Upper lobe of left lung (tissue), 6 donors: ENCODE data around the gene NDUFV3. TPM values are rescaled to one million over a fixed set of nuclear protein-coding genes. Genes with fewer than 3 reads are reported as not detected.

ENCODE experiments used
- ATAC-seq, 2 donors: fragments of 200-7000 bp; cut with Tn5 transposase; one replicate each; pipeline ENCODE4 v1.9.1; 2022; ENCODE audit warnings: mild to moderate bottlenecking in 2 of 2, moderate library complexity in 2 of 2; ENCODE audit not compliant: low FRiP score in 2 of 2
- DNase-seq, 2 donors: peaks; one replicate each; pipeline ENCODE4 v3.0.0-alpha.2; 2019 to 2020
- H3K27ac ChIP-seq, 4 donors: fragments of 200-600 bp; sonication (generic); one replicate each; pipeline ENCODE4 v1.5.1; 2016 to 2019
- H3K27me3 ChIP-seq, 4 donors: fragments of 200-600 bp; sonication (generic); one replicate each; pipeline ENCODE4 v1.5.1; 2017 to 2019
- H3K36me3 ChIP-seq, 4 donors: fragments of 200-600 bp; sonication (generic); one replicate each; pipeline ENCODE4 v1.5.1; 2016 to 2019
- H3K4me1 ChIP-seq, 4 donors: fragments of 200-600 bp; sonication (generic); one replicate each; pipeline ENCODE4 v1.5.1; 2018 to 2019
- H3K4me3 ChIP-seq, 4 donors: fragments of 200-600 bp; sonication (generic); one replicate each; pipeline ENCODE4 v1.5.1; 2017 to 2019; ENCODE audit warnings: mild to moderate bottlenecking in 2 of 4, moderate library complexity in 1 of 4
- H3K9me3 ChIP-seq, 4 donors: fragments of 200-600 bp; sonication (generic); one replicate each; pipeline ENCODE4 v1.5.1; 2018 to 2019
- CTCF ChIP-seq, 6 experiments: fragments of 450-650 bp in 4 of 6; fragments of 200-600 bp in 2 of 6; sonication (generic) in 2 of 6; IDR thresholded peaks; one replicate each; pipeline ENCODE4 v1.5.1; 2016 to 2019; ENCODE audit warnings: antibody characterized with exemption in 6 of 6
- EP300 ChIP-seq, 4 donors: sonication (generic); formaldehyde crosslinking; IDR thresholded peaks; one replicate each; pipeline ENCODE4 v1.5.1; 2017; ENCODE audit warnings: antibody characterized with exemption in 4 of 4, control low read depth in 2 of 4
- POLR2A ChIP-seq, 4 donors: fragments of 450-650 bp; IDR thresholded peaks; one replicate each; pipeline ENCODE4 v1.5.1; 2016 to 2017; ENCODE audit warnings: antibody characterized with exemption in 4 of 4, mild to moderate bottlenecking in 2 of 4
- POLR2AphosphoS5 ChIP-seq, 2 donors: sonication (generic); formaldehyde crosslinking; IDR thresholded peaks; one replicate each; pipeline ENCODE4 v1.5.1; 2017; ENCODE audit warnings: antibody characterized with exemption in 2 of 2
- WGBS, 2 donors: methylation state at CpG; one replicate each; pipeline ENCODE4 v1.1.5; 2017 to 2018; 5-methylcytosine and 5-hydroxymethylcytosine counted together
- total RNA-seq, 6 donors: library from RNA; depleted of rRNA in 4 of 6; stranded (reverse); fragments of >200 nt in 4 of 6; gene quantifications; one replicate each; pipeline versions ENCODE4 v1.1.0 to v1.2.1, GENCODE V29; 2016 to 2021
- donor health status: DM: no; HTN: no; CAD: no; lungs with moderate emphysema.
- donor health status: DM: no; HTN: yes; CAD: no; lungs with severe emphysema.

The NDUFV3 gene
- total RNA-seq, 6 donors from 2014 or later = 33.7 to 97.4 (median 44.9) TPM

- 97 to 100% methylated on average over 6 of the region's 6 CpGs for WGBS, 2 donors
- Histone ChIP-seq H3K36me3 (peaks cover 8 to 80% (median 61%) of the 10 kb centered on the region in 4 donors), H3K27me3 (no peaks in the 10 kb centered on the region), H3K4me3 (no peak overlapping the region), H3K9me3 (no peaks in the 10 kb centered on the region), H3K27ac (no peak overlapping the region), H3K4me1 (peaks cover 4 to 27% (median 7%) of the 10 kb centered on the region in 4 donors)
- TF ChIP-seq POLR2A (IDR thresholded peaks at IDR 0.05) (no peak), CTCF (IDR thresholded peaks at IDR 0.05) (no peak), POLR2AphosphoS5 (IDR thresholded peaks at IDR 0.05) (no peak), EP300 (IDR thresholded peaks at IDR 0.05) (no peak)
- ATAC-seq (no peak), DNase-seq (peak in 1 of 2 donors; percentile 50)
Observed at GRCh38 chr21:42859891-42860230, 33.2 kb upstream of the NDUFV3 start.

GRCh38 chr21:42860345-42860744, 32.8 kb upstream of the NDUFV3 start:
- Histone ChIP-seq H3K4me1 (peaks cover 4 to 32% (median 9%) of the 10 kb centered on the region in 4 donors), H3K27ac (no peak overlapping the region), H3K9me3 (no peaks in the 10 kb centered on the region), H3K36me3 (peaks cover 8 to 75% (median 56%) of the 10 kb centered on the region in 4 donors), H3K4me3 (no peak overlapping the region), H3K27me3 (no peaks in the 10 kb centered on the region)
- ATAC-seq (no peak), DNase-seq (peak in 1 of 2 donors; percentile 71)
- TF ChIP-seq EP300 (IDR thresholded peaks at IDR 0.05) = no peak
- TF ChIP-seq CTCF (IDR thresholded peaks at IDR 0.05) = no peak
- TF ChIP-seq POLR2AphosphoS5 (IDR thresholded peaks at IDR 0.05) = no peak
- no peak for TF ChIP-seq POLR2A (IDR thresholded peaks at IDR 0.05)
- 88 to 96% methylated on average over 7 to 16 of the region's 17 CpGs for WGBS, 2 donors

- no peak overlapping the region for H3K4me3 ChIP-seq
- H3K27ac ChIP-seq = peak overlapping the region in 1 of 4 donors; percentile 27
- no peak for ATAC-seq
- H3K36me3 ChIP-seq = peaks cover 8 to 71% (median 45%) of the 10 kb centered on the region in 4 donors
- no peaks in the 10 kb centered on the region for H3K9me3 ChIP-seq
- no peak for TF ChIP-seq EP300 (IDR thresholded peaks at IDR 0.05)
- no peak for TF ChIP-seq POLR2AphosphoS5 (IDR thresholded peaks at IDR 0.05)
- H3K27me3 ChIP-seq = no peaks in the 10 kb centered on the region
- peaks cover 4 to 32% (median 9%) of the 10 kb centered on the region in 4 donors for H3K4me1 ChIP-seq
- DNase-seq = no peak
- 73 to 91% methylated on average over 10 of the region's 10 CpGs for WGBS, 2 donors
Observed at GRCh38 chr21:42861311-42861847, 31.7 kb upstream of the NDUFV3 start.

GRCh38 chr21:42861848-42862400, 31.2 kb upstream of the NDUFV3 start:
- TF ChIP-seq EP300 (IDR thresholded peaks at IDR 0.05) = no peak
- no peak for TF ChIP-seq POLR2A (IDR thresholded peaks at IDR 0.05)
- no peak for TF ChIP-seq POLR2AphosphoS5 (IDR thresholded peaks at IDR 0.05)
- no peak for TF ChIP-seq CTCF (IDR thresholded peaks at IDR 0.05)
- H3K27me3 ChIP-seq = no peaks in the 10 kb centered on the region
- H3K27ac ChIP-seq = peak overlapping the region in 2 of 4 donors; percentile 1 to 27
- 74 to 76% methylated on average over 11 to 29 of the region's 29 CpGs for WGBS, 2 donors
- peak overlapping the region in 1 of 4 donors; percentile 4 for H3K4me3 ChIP-seq
- no peak for ATAC-seq
- DNase-seq = peak in 1 of 2 donors; percentile 66
- H3K4me1 ChIP-seq = peaks cover 4 to 32% (median 12%) of the 10 kb centered on the region in 4 donors
- H3K36me3 ChIP-seq = peaks cover 8 to 67% (median 43%) of the 10 kb centered on the region in 4 donors
- no peaks in the 10 kb centered on the region for H3K9me3 ChIP-seq

- H3K27me3 ChIP-seq = no peaks in the 10 kb centered on the region
- H3K27ac ChIP-seq = peak overlapping the region in 1 of 4 donors; percentile 27
- 87 to 93% methylated on average over 20 to 21 of the region's 21 CpGs for WGBS, 2 donors
- peak in 1 of 2 donors; percentile 62 for DNase-seq
- no peak for ATAC-seq
- no peak for TF ChIP-seq CTCF (IDR thresholded peaks at IDR 0.05)
- TF ChIP-seq POLR2AphosphoS5 (IDR thresholded peaks at IDR 0.05) = no peak
- no peak for TF ChIP-seq POLR2A (IDR thresholded peaks at IDR 0.05)
- no peak for TF ChIP-seq EP300 (IDR thresholded peaks at IDR 0.05)
- H3K4me3 ChIP-seq = no peak overlapping the region
- H3K36me3 ChIP-seq = peaks cover 8 to 64% (median 43%) of the 10 kb centered on the region in 4 donors
- peaks cover 4 to 32% (median 12%) of the 10 kb centered on the region in 4 donors for H3K4me1 ChIP-seq
- no peaks in the 10 kb centered on the region for H3K9me3 ChIP-seq
Observed at GRCh38 chr21:42862774-42863503, 30.2 kb upstream of the NDUFV3 start.
